ENCODE data around the gene RPS27. TPM values are rescaled to one million over a fixed set of nuclear protein-coding genes. Genes with fewer than 3 reads are reported as not detected.
A peak's percentile ranks its signal among the peaks of the same experiment; 100 is the strongest.

The RPS27 gene
- total RNA-seq, 2 donors from 2014 or later: 1,048 to 1,210 TPM

DNA sequence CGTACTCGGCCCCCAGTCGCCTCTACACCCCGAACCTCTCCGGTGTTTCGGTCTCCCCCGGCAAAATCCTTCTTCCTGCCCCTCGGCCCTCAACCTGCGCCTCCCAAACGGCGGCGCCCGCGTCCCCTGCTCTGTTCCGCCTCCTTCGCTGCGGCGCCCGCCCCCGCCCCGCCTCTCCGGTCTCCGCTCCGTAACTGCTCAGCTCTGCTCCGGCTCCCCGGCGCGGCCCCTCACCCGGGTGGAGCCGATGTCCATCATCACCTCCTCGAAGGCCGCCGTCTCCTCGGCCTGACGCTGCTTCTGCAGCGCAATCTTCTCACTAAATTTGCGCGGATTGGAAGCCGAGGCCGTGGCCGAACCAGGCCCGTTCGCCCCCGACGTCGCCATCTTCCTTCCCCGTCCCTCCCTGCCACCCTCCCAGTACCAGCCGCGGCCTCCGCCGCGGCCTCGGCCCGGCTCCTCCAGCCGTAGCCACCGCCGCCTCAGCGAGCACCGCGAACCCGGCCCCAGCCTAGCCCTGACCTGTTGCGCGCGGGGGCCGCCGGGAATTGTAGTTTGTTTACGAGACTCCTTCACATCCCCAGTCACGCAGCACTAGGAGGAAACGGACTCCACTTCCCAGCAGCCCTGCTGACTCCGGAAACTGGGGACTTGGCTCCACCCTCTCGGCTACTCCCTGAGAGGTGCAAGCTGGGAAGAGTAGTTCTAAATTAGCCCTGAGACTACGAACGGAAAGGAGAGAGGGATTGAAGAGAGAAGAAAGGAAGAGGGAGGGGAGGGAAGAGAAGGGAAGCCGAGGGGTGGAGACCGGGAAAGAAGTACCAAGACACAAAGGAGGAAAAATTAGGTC is 32.2 kb upstream of the RPS27 start, which contains the start of gene CRTC2:
TSS of gene CRTC2 (minus strand) at position 502 of the 850 bp plus-strand sequence. CDS start at position 387, 115 bp downstream.
- no peaks in the 10 kb centered on the region for H3K9me3 ChIP-seq
- H3K9ac ChIP-seq (ENCODE audit: low read depth in 2 of 2, low read length in 2 of 2): peak within 1 kb of the TSS; percentile 92 to 95
- H3K27me3 ChIP-seq: no peaks in the 10 kb centered on the region
- H3K36me3 ChIP-seq: peaks cover 11% of the 10 kb centered on the region
- peaks cover 14% of the 10 kb centered on the region for H3K4me1 ChIP-seq
- peak within 1 kb of the TSS; percentile 98 for H3K27ac ChIP-seq
- DNase-seq: peak; percentile 99
- TF ChIP-seq, protein P1, sequence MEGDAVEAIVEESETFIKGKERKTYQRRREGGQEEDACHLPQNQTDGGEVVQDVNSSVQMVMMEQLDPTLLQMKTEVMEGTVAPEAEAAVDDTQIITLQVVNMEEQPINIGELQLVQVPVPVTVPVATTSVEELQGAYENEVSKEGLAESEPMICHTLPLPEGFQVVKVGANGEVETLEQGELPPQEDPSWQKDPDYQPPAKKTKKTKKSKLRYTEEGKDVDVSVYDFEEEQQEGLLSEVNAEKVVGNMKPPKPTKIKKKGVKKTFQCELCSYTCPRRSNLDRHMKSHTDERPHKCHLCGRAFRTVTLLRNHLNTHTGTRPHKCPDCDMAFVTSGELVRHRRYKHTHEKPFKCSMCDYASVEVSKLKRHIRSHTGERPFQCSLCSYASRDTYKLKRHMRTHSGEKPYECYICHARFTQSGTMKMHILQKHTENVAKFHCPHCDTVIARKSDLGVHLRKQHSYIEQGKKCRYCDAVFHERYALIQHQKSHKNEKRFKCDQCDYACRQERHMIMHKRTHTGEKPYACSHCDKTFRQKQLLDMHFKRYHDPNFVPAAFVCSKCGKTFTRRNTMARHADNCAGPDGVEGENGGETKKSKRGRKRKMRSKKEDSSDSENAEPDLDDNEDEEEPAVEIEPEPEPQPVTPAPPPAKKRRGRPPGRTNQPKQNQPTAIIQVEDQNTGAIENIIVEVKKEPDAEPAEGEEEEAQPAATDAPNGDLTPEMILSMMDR (IDR thresholded peaks at IDR 0.05): no peak
- intact Hi-C loops (cut with DNase I): no loop called here
- peak within 1 kb of the TSS; percentile 80 for H3K4me3 ChIP-seq

DNA sequence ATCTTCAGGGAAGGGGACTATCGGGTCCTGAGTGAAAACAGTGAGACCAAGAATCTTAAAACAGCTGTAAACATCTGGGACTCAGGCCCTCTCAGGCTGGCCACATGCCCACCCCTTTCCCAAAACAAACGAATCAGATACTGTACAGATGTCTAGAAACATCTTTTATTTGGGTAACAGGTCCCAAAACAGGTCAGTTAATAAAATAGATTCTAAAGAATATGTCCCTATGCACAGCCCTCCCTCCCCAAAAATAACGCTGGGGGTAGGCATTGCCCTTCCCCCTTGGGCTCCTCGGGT is 31.7 kb upstream of the RPS27 start:
- Histone ChIP-seq H3K9me3 (no peaks in the 10 kb centered on the region), H3K27me3 (no peaks in the 10 kb centered on the region), H3K4me1 (peaks cover 14% of the 10 kb centered on the region), H3K9ac (ENCODE audit: low read depth in 2 of 2, low read length in 2 of 2) (peak overlapping the region in 1 of 2 donors; percentile 95), H3K27ac (peak overlapping the region; percentile 98), H3K36me3 (peaks cover 11% of the 10 kb centered on the region), H3K4me3 (peak overlapping the region; percentile 80)
- no peak for DNase-seq
- TF ChIP-seq, protein P1 (IDR thresholded peaks at IDR 0.05): no peak
- intact Hi-C loops (cut with DNase I): no loop called here

DNA sequence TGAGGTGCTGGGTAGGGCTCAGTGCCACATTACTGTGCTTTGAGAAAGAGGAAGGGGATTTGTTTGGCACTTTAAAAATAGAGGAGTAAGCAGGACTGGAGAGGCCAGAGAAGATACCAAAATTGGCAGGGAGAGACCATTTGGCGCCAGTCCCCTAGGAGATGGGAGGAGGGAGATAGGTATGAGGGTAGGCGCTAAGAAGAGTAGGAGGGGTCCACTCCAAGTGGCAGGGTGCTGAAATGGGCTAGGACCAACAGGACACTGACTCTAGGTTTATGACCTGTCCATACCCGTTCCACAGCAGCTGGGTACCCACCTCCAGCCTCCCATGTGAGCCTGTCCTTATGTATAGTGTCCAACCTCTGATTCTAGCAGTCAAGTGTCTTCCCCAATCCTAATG is 31.1 kb upstream of the RPS27 start:
- H3K27me3 ChIP-seq: no peaks in the 10 kb centered on the region

DNA sequence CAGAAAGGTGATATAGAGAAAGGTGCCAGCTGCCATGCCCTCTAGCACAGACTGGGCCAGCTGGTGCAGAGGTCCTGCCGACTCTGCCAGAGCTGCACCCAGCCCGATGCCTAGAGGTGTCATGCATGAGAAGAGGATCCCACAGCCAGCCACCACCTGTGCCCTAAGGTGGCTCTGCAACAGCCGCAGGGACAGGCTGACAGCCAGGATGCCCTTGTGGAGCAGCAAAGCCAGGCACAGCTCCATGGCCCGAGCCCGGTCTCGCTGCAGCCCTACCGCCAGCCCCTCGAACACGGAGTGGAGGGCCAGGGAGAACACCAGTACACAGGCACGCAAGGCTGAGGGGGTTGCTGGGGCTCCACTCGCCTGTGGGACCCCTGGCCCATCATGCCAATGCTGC is 30.4 kb upstream of the RPS27 start:
- Histone ChIP-seq H3K27me3 (no peaks in the 10 kb centered on the region), H3K9ac (ENCODE audit: low read depth in 2 of 2, low read length in 2 of 2) (no peak overlapping the region), H3K27ac (no peak overlapping the region), H3K4me1 (peaks cover 14% of the 10 kb centered on the region), H3K4me3 (no peak overlapping the region), H3K36me3 (peaks cover 11% of the 10 kb centered on the region), H3K9me3 (no peaks in the 10 kb centered on the region)
- TF ChIP-seq, protein P1 (IDR thresholded peaks at IDR 0.05): no peak
- intact Hi-C loops (cut with DNase I): no loop called here
- no peak for DNase-seq

More for the DNA sequence above, 31.1 kb upstream of the RPS27 start:
- Histone ChIP-seq H3K9me3 (no peaks in the 10 kb centered on the region), H3K4me1 (peaks cover 14% of the 10 kb centered on the region), H3K36me3 (peaks cover 11% of the 10 kb centered on the region), H3K4me3 (no peak overlapping the region), H3K9ac (ENCODE audit: low read depth in 2 of 2, low read length in 2 of 2) (no peak overlapping the region), H3K27ac (no peak overlapping the region)
- TF ChIP-seq, protein P1 (IDR thresholded peaks at IDR 0.05): no peak
- no peak for DNase-seq
- intact Hi-C loops (cut with DNase I): no loop called here

DNA sequence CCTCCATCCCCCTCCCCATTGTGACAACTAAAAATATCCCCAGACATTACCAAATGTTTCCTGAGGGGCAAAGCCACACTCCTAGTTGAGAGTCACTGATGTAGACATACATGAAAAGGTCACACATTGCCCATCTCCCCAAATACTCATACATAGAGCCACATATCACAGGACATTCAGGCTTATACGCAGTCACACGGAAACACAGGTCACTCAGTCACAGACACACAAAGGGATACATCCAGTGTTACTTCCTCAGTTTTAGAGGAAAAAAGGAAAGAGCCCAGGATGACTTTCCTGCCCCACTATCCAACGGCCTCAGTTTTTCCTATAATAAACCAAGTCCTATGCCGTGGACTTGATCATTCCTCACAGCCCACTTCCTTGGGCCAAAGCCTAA is 29.1 kb upstream of the RPS27 start:
- Histone ChIP-seq H3K4me1 (peaks cover 23% of the 10 kb centered on the region), H3K9ac (ENCODE audit: low read depth in 2 of 2, low read length in 2 of 2) (peak overlapping the region in 1 of 2 donors; percentile 21), H3K27me3 (no peaks in the 10 kb centered on the region), H3K36me3 (peaks cover 11% of the 10 kb centered on the region), H3K27ac (no peak overlapping the region), H3K4me3 (no peak overlapping the region), H3K9me3 (no peaks in the 10 kb centered on the region)
- intact Hi-C loops (cut with DNase I): no loop called here
- TF ChIP-seq, protein P1 (IDR thresholded peaks at IDR 0.05): no peak
- no peak for DNase-seq

Data from colonic mucosa (tissue), 4 donors.